Measurements from ENCODE around the gene SACS. TPM values are rescaled to one million over a fixed set of nuclear protein-coding genes. Genes with fewer than 3 reads are reported as not detected.
"Not testable (repeated sequence)": the region's sequence is repeated elsewhere in the genome, so short reads cannot be mapped to it uniquely, and the experiment has no call there.

SACS gene
- total RNA-seq, 1 donor from 2014 or later, result 87.9 TPM

- H3K36me3 Mint-ChIP-seq (ENCODE audit: low read depth), result no peaks in the 10 kb centered on the region
- no peaks in the 10 kb centered on the region for H3K27me3 Mint-ChIP-seq (ENCODE audit: low read depth)
- TF ChIP-seq, protein P1, sequence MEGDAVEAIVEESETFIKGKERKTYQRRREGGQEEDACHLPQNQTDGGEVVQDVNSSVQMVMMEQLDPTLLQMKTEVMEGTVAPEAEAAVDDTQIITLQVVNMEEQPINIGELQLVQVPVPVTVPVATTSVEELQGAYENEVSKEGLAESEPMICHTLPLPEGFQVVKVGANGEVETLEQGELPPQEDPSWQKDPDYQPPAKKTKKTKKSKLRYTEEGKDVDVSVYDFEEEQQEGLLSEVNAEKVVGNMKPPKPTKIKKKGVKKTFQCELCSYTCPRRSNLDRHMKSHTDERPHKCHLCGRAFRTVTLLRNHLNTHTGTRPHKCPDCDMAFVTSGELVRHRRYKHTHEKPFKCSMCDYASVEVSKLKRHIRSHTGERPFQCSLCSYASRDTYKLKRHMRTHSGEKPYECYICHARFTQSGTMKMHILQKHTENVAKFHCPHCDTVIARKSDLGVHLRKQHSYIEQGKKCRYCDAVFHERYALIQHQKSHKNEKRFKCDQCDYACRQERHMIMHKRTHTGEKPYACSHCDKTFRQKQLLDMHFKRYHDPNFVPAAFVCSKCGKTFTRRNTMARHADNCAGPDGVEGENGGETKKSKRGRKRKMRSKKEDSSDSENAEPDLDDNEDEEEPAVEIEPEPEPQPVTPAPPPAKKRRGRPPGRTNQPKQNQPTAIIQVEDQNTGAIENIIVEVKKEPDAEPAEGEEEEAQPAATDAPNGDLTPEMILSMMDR (IDR thresholded peaks at IDR 0.05), result no peak
- no peak for DNase-seq (ENCODE audit: low spot score)
- H3K4me1 Mint-ChIP-seq (ENCODE audit: low read depth), result peaks cover 13% of the 10 kb centered on the region
- H3K4me3 Mint-ChIP-seq (ENCODE audit: unreplicated experiment), result no peak overlapping the region
- peak overlapping the region; percentile 58 for H3K27ac Mint-ChIP-seq (ENCODE audit: unreplicated experiment)
- H3K9me3 Mint-ChIP-seq (ENCODE audit: low read depth), result no peaks in the 10 kb centered on the region
Observed at GRCh38 chr13:23443878-23444277, 10.4 kb upstream of the SACS start.

GRCh38 chr13:23443110-23443509 lies 9.6 kb upstream of the SACS start:
- H3K9me3 Mint-ChIP-seq (ENCODE audit: low read depth), result no peaks in the 10 kb centered on the region
- H3K4me1 Mint-ChIP-seq (ENCODE audit: low read depth), result peaks cover 10% of the 10 kb centered on the region
- H3K4me3 Mint-ChIP-seq (ENCODE audit: unreplicated experiment), result no peak overlapping the region
- no peak for DNase-seq (ENCODE audit: low spot score)
- TF ChIP-seq, protein P1 (IDR thresholded peaks at IDR 0.05), result no peak
- no peaks in the 10 kb centered on the region for H3K27me3 Mint-ChIP-seq (ENCODE audit: low read depth)
- H3K36me3 Mint-ChIP-seq (ENCODE audit: low read depth), result no peaks in the 10 kb centered on the region
- H3K27ac Mint-ChIP-seq (ENCODE audit: unreplicated experiment), result no peak overlapping the region

DNA sequence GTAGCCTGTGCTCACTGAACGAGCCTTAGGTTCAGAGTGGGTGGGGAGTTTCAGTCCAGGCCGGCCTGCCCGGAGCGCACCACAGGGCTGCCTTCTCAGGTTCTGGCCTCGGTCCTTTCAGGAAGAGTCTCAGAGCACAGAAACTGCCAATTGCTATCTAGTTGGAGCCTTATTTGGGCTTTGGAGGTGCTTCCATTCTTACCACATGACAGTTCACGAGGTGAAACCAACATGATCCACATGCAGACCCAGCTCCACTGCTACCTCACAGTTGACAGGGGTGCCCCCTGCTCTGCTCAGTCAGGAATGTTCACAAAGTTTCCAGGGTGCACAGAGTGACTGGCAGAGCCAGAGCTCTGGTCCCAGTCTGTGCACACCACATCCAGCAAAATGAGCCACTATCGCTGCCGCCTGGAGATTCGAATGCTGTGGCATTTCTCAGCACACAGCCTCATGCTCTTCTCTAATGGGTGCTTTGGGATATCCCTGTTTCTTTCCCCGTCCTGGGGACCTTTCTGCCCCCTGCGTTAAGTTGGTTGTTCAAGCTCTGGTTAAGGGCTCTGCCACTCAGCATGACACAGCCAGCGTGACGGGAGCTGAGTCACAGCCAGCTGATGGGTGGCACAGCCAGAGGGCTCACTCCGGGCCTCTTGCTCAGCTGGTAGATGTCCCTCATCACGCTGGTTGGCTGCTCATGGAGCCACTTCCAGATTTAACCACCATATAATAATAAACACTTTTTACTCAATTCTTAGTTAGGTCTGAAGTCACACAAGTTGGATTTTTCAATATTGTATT lies 7.5 kb upstream of the SACS start:
- H3K36me3 Mint-ChIP-seq (ENCODE audit: low read depth), result no peaks in the 10 kb centered on the region
- TF ChIP-seq, protein P1 (IDR thresholded peaks at IDR 0.05), result no peak
- peaks cover 6% of the 10 kb centered on the region for H3K4me1 Mint-ChIP-seq (ENCODE audit: low read depth)
- no peak overlapping the region for H3K4me3 Mint-ChIP-seq (ENCODE audit: unreplicated experiment)
- H3K9me3 Mint-ChIP-seq (ENCODE audit: low read depth), result no peaks in the 10 kb centered on the region
- DNase-seq (ENCODE audit: low spot score), result no peak
- H3K27ac Mint-ChIP-seq (ENCODE audit: unreplicated experiment), result peak overlapping the region; percentile 84
- no peaks in the 10 kb centered on the region for H3K27me3 Mint-ChIP-seq (ENCODE audit: low read depth)

- H3K4me1 Mint-ChIP-seq (ENCODE audit: low read depth); H3K36me3 Mint-ChIP-seq (ENCODE audit: low read depth); H3K27me3 Mint-ChIP-seq (ENCODE audit: low read depth); H3K9me3 Mint-ChIP-seq (ENCODE audit: low read depth); DNase-seq (ENCODE audit: low spot score); H3K4me3 Mint-ChIP-seq (ENCODE audit: unreplicated experiment): not testable (repeated sequence)
- peak overlapping the region; percentile 84 for H3K27ac Mint-ChIP-seq (ENCODE audit: unreplicated experiment)
Observed at GRCh38 chr13:23440324-23440723, 6.8 kb upstream of the SACS start.

DNA sequence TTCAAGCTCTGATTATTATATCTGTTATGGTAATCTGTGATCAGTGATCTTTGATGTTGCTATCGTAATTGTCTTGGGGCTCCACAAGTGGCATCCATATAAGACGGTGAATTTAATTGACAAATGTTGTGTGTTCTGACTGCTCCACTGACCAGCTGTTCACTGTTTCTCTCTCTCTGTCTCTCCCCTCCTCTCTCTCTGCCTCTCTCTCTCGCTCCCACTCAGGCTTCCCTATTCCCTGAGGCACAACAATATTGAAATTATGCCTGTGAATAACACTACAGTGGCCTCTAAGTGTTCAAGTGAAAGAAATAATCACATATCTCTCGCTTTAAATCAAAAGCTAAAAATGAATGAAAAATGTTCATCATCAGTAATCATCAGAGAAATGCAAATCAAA lies 4.4 kb upstream of the SACS start:
- Mint-ChIP-seq H3K27me3 (ENCODE audit: low read depth) (no peaks in the 10 kb centered on the region), H3K27ac (ENCODE audit: unreplicated experiment) (no peak overlapping the region), H3K9me3 (ENCODE audit: low read depth) (no peaks in the 10 kb centered on the region), H3K4me3 (ENCODE audit: unreplicated experiment) (no peak overlapping the region), H3K36me3 (ENCODE audit: low read depth) (no peaks in the 10 kb centered on the region), H3K4me1 (ENCODE audit: low read depth) (peaks cover 13% of the 10 kb centered on the region)
- TF ChIP-seq, protein P1 (IDR thresholded peaks at IDR 0.05), result no peak
- no peak for DNase-seq (ENCODE audit: low spot score)

GRCh38 chr13:23436680-23437079 lies 3.2 kb upstream of the SACS start:
- H3K9me3 Mint-ChIP-seq (ENCODE audit: low read depth), result no peaks in the 10 kb centered on the region
- H3K4me3 Mint-ChIP-seq (ENCODE audit: unreplicated experiment), result no peak overlapping the region
- no peak overlapping the region for H3K27ac Mint-ChIP-seq (ENCODE audit: unreplicated experiment)
- H3K36me3 Mint-ChIP-seq (ENCODE audit: low read depth), result no peaks in the 10 kb centered on the region
- DNase-seq (ENCODE audit: low spot score), result no peak
- peaks cover 24% of the 10 kb centered on the region for H3K4me1 Mint-ChIP-seq (ENCODE audit: low read depth)
- H3K27me3 Mint-ChIP-seq (ENCODE audit: low read depth), result no peaks in the 10 kb centered on the region
- TF ChIP-seq, protein P1 (IDR thresholded peaks at IDR 0.05), result no peak

Data from chondrocyte (in vitro differentiated cells).